ENCODE measurements around the gene DHX34. TPM values are rescaled to one million over a fixed set of nuclear protein-coding genes. Genes with fewer than 3 reads are reported as not detected.

The DHX34 gene
- total and polyA plus RNA-seq, 4 donors, result 3.1 to 11.6 (median 6.1) TPM

- Histone ChIP-seq H3K9me3 (ENCODE audit: control insufficient read depth in 4 of 4, low read length in 3 of 4) (no peaks in the 10 kb centered on the region), H3K9ac (ENCODE audit: low read depth in 1 of 2, low read length in 2 of 2) (no peak overlapping the region), H3K27ac (ENCODE audit: low read depth in 1 of 2, low read length in 2 of 2) (no peak overlapping the region), H3K36me3 (ENCODE audit: control insufficient read depth in 4 of 4, insufficient read depth in 3 of 4, low read depth in 1 of 4, low read length in 3 of 4) (no peaks in the 10 kb centered on the region), H3K4me3 (ENCODE audit: low read depth in 1 of 3, low read length in 3 of 3) (no peak overlapping the region), H3K27me3 (ENCODE audit: control insufficient read depth in 4 of 4, insufficient read depth in 4 of 4, low read length in 3 of 4) (no peaks in the 10 kb centered on the region), H3K4me1 (ENCODE audit: control insufficient read depth in 4 of 4, insufficient read depth in 4 of 4, low read length in 3 of 4) (peaks cover 0 to 5% (median 0%) of the 10 kb centered on the region in 4 donors)
- WGBS, result 92% methylated on average over 10 of the region's 10 CpGs
- TF ChIP-seq SP1 (IDR thresholded peaks at IDR 0.05), result no peak
- no peak for TF ChIP-seq JUND (IDR thresholded peaks at IDR 0.05)
- no peak for TF ChIP-seq RXRA (IDR thresholded peaks at IDR 0.05)
- no peak for TF ChIP-seq EGR1 (IDR thresholded peaks at IDR 0.05; ENCODE audit: low read depth in 2 of 2)
- DNase-seq (ENCODE audit: low spot score), result no peak
These were observed 46.9 kb upstream of the DHX34 start for GRCh38 chr19:47302249-47302648.

GRCh38 chr19:47303966-47304365 is 45.1 kb upstream of the DHX34 start:
- H3K36me3 ChIP-seq (ENCODE audit: control insufficient read depth in 4 of 4, insufficient read depth in 3 of 4, low read depth in 1 of 4, low read length in 3 of 4), result no peaks in the 10 kb centered on the region
- H3K9me3 ChIP-seq (ENCODE audit: control insufficient read depth in 4 of 4, low read length in 3 of 4), result no peaks in the 10 kb centered on the region
- peaks cover 0 to 5% (median 0%) of the 10 kb centered on the region in 4 donors for H3K4me1 ChIP-seq (ENCODE audit: control insufficient read depth in 4 of 4, insufficient read depth in 4 of 4, low read length in 3 of 4)
- H3K4me3 ChIP-seq (ENCODE audit: low read depth in 1 of 3, low read length in 3 of 3), result no peak overlapping the region
- DNase-seq (ENCODE audit: low spot score), result no peak
- no peaks in the 10 kb centered on the region for H3K27me3 ChIP-seq (ENCODE audit: control insufficient read depth in 4 of 4, insufficient read depth in 4 of 4, low read length in 3 of 4)
- TF ChIP-seq SP1 (IDR thresholded peaks at IDR 0.05) (no peak), RAD21 (IDR thresholded peaks at IDR 0.05) (no peak), YY1 (IDR thresholded peaks at IDR 0.05) (no peak), TAF1 (conservative IDR thresholded peaks at IDR 0.05) (no peak)
- H3K27ac ChIP-seq (ENCODE audit: low read depth in 1 of 2, low read length in 2 of 2), result no peak overlapping the region
- no peak overlapping the region for H3K9ac ChIP-seq (ENCODE audit: low read depth in 1 of 2, low read length in 2 of 2)
- WGBS, result 75% methylated on average over 6 of the region's 6 CpGs

GRCh38 chr19:47305309-47305751 is 43.8 kb upstream of the DHX34 start:
- WGBS, result 3% methylated on average over 14 of the region's 14 CpGs
- Histone ChIP-seq H3K4me3 (ENCODE audit: low read depth in 1 of 3, low read length in 3 of 3) (no peak overlapping the region), H3K9me3 (ENCODE audit: control insufficient read depth in 4 of 4, low read length in 3 of 4) (no peaks in the 10 kb centered on the region), H3K4me1 (ENCODE audit: control insufficient read depth in 4 of 4, insufficient read depth in 4 of 4, low read length in 3 of 4) (peaks cover 0 to 5% (median 0%) of the 10 kb centered on the region in 4 donors), H3K27ac (ENCODE audit: low read depth in 1 of 2, low read length in 2 of 2) (peak overlapping the region in 1 of 2 donors; percentile 40), H3K9ac (ENCODE audit: low read depth in 1 of 2, low read length in 2 of 2) (peak overlapping the region in 1 of 2 donors; percentile 34), H3K36me3 (ENCODE audit: control insufficient read depth in 4 of 4, insufficient read depth in 3 of 4, low read depth in 1 of 4, low read length in 3 of 4) (no peaks in the 10 kb centered on the region), H3K27me3 (ENCODE audit: control insufficient read depth in 4 of 4, insufficient read depth in 4 of 4, low read length in 3 of 4) (no peaks in the 10 kb centered on the region)
- no peak for TF ChIP-seq TAF1 (conservative IDR thresholded peaks at IDR 0.05)
- peak; percentile 56 for TF ChIP-seq ZBTB33 (IDR thresholded peaks at IDR 0.05)
- TF ChIP-seq ATF3 (IDR thresholded peaks at IDR 0.05), result peak; percentile 78
- peak; percentile 17 for TF ChIP-seq REST (IDR thresholded peaks at IDR 0.05)
- peak; percentile 72 to 82 for TF ChIP-seq RAD21 (IDR thresholded peaks at IDR 0.05)
- TF ChIP-seq YY1 (IDR thresholded peaks at IDR 0.05), result peak; percentile 31
- TF ChIP-seq HNF4G (IDR thresholded peaks at IDR 0.05), result no peak
- peak; percentile 84 for TF ChIP-seq NR2F2 (IDR thresholded peaks at IDR 0.05)
- peak; percentile 85 for TF ChIP-seq SP1 (IDR thresholded peaks at IDR 0.05)
- peak in 1 of 2 donors; percentile 42 for TF ChIP-seq JUND (IDR thresholded peaks at IDR 0.05)
- TF ChIP-seq HNF4A (conservative IDR thresholded peaks at IDR 0.05), result peak; percentile 52 to 67
- peak; percentile 83 for TF ChIP-seq MAX (IDR thresholded peaks at IDR 0.05)
- TF ChIP-seq RXRA (IDR thresholded peaks at IDR 0.05), result peak; percentile 70 to 77
- TF ChIP-seq FOXA2 (IDR thresholded peaks at IDR 0.05), result no peak
- TF ChIP-seq FOXA1 (IDR thresholded peaks at IDR 0.05), result peak; percentile 38
- TF ChIP-seq CTCF (IDR thresholded peaks at IDR 0.05; ENCODE audit: low read depth, low read length, missing input control), result peak; percentile 95
- TF ChIP-seq GABPA (IDR thresholded peaks at IDR 0.05 in 1 of 2, conservative IDR thresholded peaks at IDR 0.05 in 1 of 2), result no peak
- peak in 1 of 2 donors; percentile 66 for TF ChIP-seq EGR1 (IDR thresholded peaks at IDR 0.05; ENCODE audit: low read depth in 2 of 2)
- DNase-seq (ENCODE audit: low spot score), result peak; percentile 80
